ENCODE measurements around the gene WDR7.

The WDR7 gene

GRCh38 chr18:57029761-57030160, 378.6 kb downstream of the WDR7 start:
- no peak overlapping the region for H2BK120ac ChIP-seq (ENCODE audit: low read depth, low read length)
- H4K8ac ChIP-seq (ENCODE audit: low read depth, low read length), result no peak overlapping the region
- H3K79me1 ChIP-seq (ENCODE audit: low read depth, low read length), result no peaks in the 10 kb centered on the region
- no peak overlapping the region for H2BK12ac ChIP-seq (ENCODE audit: low read length)
- H3K4me1 ChIP-seq (ENCODE audit: control insufficient read depth in 2 of 2, insufficient read depth in 1 of 2, low read depth in 1 of 2, low read length in 2 of 2), result no peaks in the 10 kb centered on the region
- no peak overlapping the region for H2BK15ac ChIP-seq (ENCODE audit: low read length)
- no CpG with 5 or more reads among the region's 5 CpGs for WGBS, 2 donors (ENCODE audit: extremely low coverage in 2 of 2, insufficient read length in 2 of 2, insufficient replicate concordance in 1 of 2)
- H3K4me3 ChIP-seq (ENCODE audit: low read length in 2 of 2), result no peak overlapping the region
- no peak for DNase-seq (ENCODE audit: low spot score)
- no peak overlapping the region for H2AK5ac ChIP-seq (ENCODE audit: low read depth, low read length)
- no peak overlapping the region for H3K4me2 ChIP-seq (ENCODE audit: insufficient read depth, low read length, poor library complexity, severe bottlenecking)
- H4K91ac ChIP-seq (ENCODE audit: low read depth, low read length, poor library complexity), result no peak overlapping the region
- H2AFZ ChIP-seq (ENCODE audit: low read length), result no peak overlapping the region
- no peak overlapping the region for H3K14ac ChIP-seq (ENCODE audit: low read length)
- H3K9me3 ChIP-seq (replicated peaks in 1 of 2; ENCODE audit: control insufficient read depth in 2 of 2, insufficient read depth in 1 of 2, low read depth in 1 of 2, low read length in 2 of 2), result no peaks in the 10 kb centered on the region
- H2BK5ac ChIP-seq (ENCODE audit: low read length), result no peak overlapping the region
- no peak overlapping the region for H3K27ac ChIP-seq (replicated peaks; ENCODE audit: low read length)
- H3K4ac ChIP-seq (ENCODE audit: low read length), result no peak overlapping the region
- no peak overlapping the region for H3K18ac ChIP-seq (ENCODE audit: low read length)
- no peak overlapping the region for H3K9ac ChIP-seq (ENCODE audit: low read depth, low read length, poor library complexity)
- no peak overlapping the region for H3K23ac ChIP-seq (ENCODE audit: low read depth, low read length, poor library complexity)
- H3K36me3 ChIP-seq (replicated peaks in 1 of 2; ENCODE audit: control insufficient read depth in 2 of 2, insufficient read depth in 2 of 2, low read length in 2 of 2), result no peaks in the 10 kb centered on the region
- no peaks in the 10 kb centered on the region for H3K27me3 ChIP-seq (ENCODE audit: control insufficient read depth in 3 of 3, insufficient read depth in 3 of 3, low read depth in 1 of 3, low read length in 3 of 3)

- H2BK12ac ChIP-seq (ENCODE audit: low read length), result no peak overlapping the region
- no peak overlapping the region for H3K4me3 ChIP-seq (ENCODE audit: low read length in 2 of 2)
- no peak overlapping the region for H3K27ac ChIP-seq (replicated peaks; ENCODE audit: low read length)
- no peak overlapping the region for H3K23ac ChIP-seq (ENCODE audit: low read depth, low read length, poor library complexity)
- H4K8ac ChIP-seq (ENCODE audit: low read depth, low read length), result no peak overlapping the region
- no peaks in the 10 kb centered on the region for H3K4me1 ChIP-seq (ENCODE audit: control insufficient read depth in 2 of 2, insufficient read depth in 1 of 2, low read depth in 1 of 2, low read length in 2 of 2)
- no peaks in the 10 kb centered on the region for H3K79me1 ChIP-seq (ENCODE audit: low read depth, low read length)
- H2AFZ ChIP-seq (ENCODE audit: low read length), result no peak overlapping the region
- no peak overlapping the region for H3K18ac ChIP-seq (ENCODE audit: low read length)
- no peak overlapping the region for H3K9ac ChIP-seq (ENCODE audit: low read depth, low read length, poor library complexity)
- H3K36me3 ChIP-seq (replicated peaks in 1 of 2; ENCODE audit: control insufficient read depth in 2 of 2, insufficient read depth in 2 of 2, low read length in 2 of 2), result no peaks in the 10 kb centered on the region
- no peak for DNase-seq (ENCODE audit: low spot score)
- H2AK5ac ChIP-seq (ENCODE audit: low read depth, low read length), result no peak overlapping the region
- no peak overlapping the region for H3K4me2 ChIP-seq (ENCODE audit: insufficient read depth, low read length, poor library complexity, severe bottlenecking)
- H3K9me3 ChIP-seq (replicated peaks in 1 of 2; ENCODE audit: control insufficient read depth in 2 of 2, insufficient read depth in 1 of 2, low read depth in 1 of 2, low read length in 2 of 2), result no peaks in the 10 kb centered on the region
- no peaks in the 10 kb centered on the region for H3K27me3 ChIP-seq (ENCODE audit: control insufficient read depth in 3 of 3, insufficient read depth in 3 of 3, low read depth in 1 of 3, low read length in 3 of 3)
- no peak overlapping the region for H3K4ac ChIP-seq (ENCODE audit: low read length)
- no peak overlapping the region for H2BK120ac ChIP-seq (ENCODE audit: low read depth, low read length)
- H2BK15ac ChIP-seq (ENCODE audit: low read length), result no peak overlapping the region
- H4K91ac ChIP-seq (ENCODE audit: low read depth, low read length, poor library complexity), result no peak overlapping the region
- H3K14ac ChIP-seq (ENCODE audit: low read length), result no peak overlapping the region
- no peak overlapping the region for H2BK5ac ChIP-seq (ENCODE audit: low read length)
- no CpG with 5 or more reads among the region's 5 CpGs for WGBS, 2 donors (ENCODE audit: extremely low coverage in 2 of 2, insufficient read length in 2 of 2, insufficient replicate concordance in 1 of 2)
These were observed 379.3 kb downstream of the WDR7 start for GRCh38 chr18:57030417-57030816.

- no peak overlapping the region for H2BK15ac ChIP-seq (ENCODE audit: low read length)
- no peak overlapping the region for H3K9ac ChIP-seq (ENCODE audit: low read depth, low read length, poor library complexity)
- no peak overlapping the region for H3K18ac ChIP-seq (ENCODE audit: low read length)
- no peaks in the 10 kb centered on the region for H3K79me1 ChIP-seq (ENCODE audit: low read depth, low read length)
- no peak overlapping the region for H3K23ac ChIP-seq (ENCODE audit: low read depth, low read length, poor library complexity)
- peaks cover 0 to 4% of the 10 kb centered on the region in 2 donors for H3K4me1 ChIP-seq (ENCODE audit: control insufficient read depth in 2 of 2, insufficient read depth in 1 of 2, low read depth in 1 of 2, low read length in 2 of 2)
- H4K8ac ChIP-seq (ENCODE audit: low read depth, low read length), result no peak overlapping the region
- no peaks in the 10 kb centered on the region for H3K36me3 ChIP-seq (replicated peaks in 1 of 2; ENCODE audit: control insufficient read depth in 2 of 2, insufficient read depth in 2 of 2, low read length in 2 of 2)
- H2AK5ac ChIP-seq (ENCODE audit: low read depth, low read length), result no peak overlapping the region
- H3K4me3 ChIP-seq (ENCODE audit: low read length in 2 of 2), result no peak overlapping the region
- H2AFZ ChIP-seq (ENCODE audit: low read length), result no peak overlapping the region
- no peaks in the 10 kb centered on the region for H3K9me3 ChIP-seq (replicated peaks in 1 of 2; ENCODE audit: control insufficient read depth in 2 of 2, insufficient read depth in 1 of 2, low read depth in 1 of 2, low read length in 2 of 2)
- no peak for DNase-seq (ENCODE audit: low spot score)
- H3K4me2 ChIP-seq (ENCODE audit: insufficient read depth, low read length, poor library complexity, severe bottlenecking), result no peak overlapping the region
- no peak overlapping the region for H2BK12ac ChIP-seq (ENCODE audit: low read length)
- H2BK120ac ChIP-seq (ENCODE audit: low read depth, low read length), result no peak overlapping the region
- H3K27me3 ChIP-seq (ENCODE audit: control insufficient read depth in 3 of 3, insufficient read depth in 3 of 3, low read depth in 1 of 3, low read length in 3 of 3), result peaks cover 0 to 3% (median 0%) of the 10 kb centered on the region in 3 experiments
- H2BK5ac ChIP-seq (ENCODE audit: low read length), result no peak overlapping the region
- H3K14ac ChIP-seq (ENCODE audit: low read length), result no peak overlapping the region
- no peak overlapping the region for H3K4ac ChIP-seq (ENCODE audit: low read length)
- H3K27ac ChIP-seq (replicated peaks; ENCODE audit: low read length), result no peak overlapping the region
- no CpG with 5 or more reads among the region's 2 CpGs for WGBS, 2 donors (ENCODE audit: extremely low coverage in 2 of 2, insufficient read length in 2 of 2, insufficient replicate concordance in 1 of 2)
- H4K91ac ChIP-seq (ENCODE audit: low read depth, low read length, poor library complexity), result no peak overlapping the region
These were observed 384.4 kb downstream of the WDR7 start for GRCh38 chr18:57035590-57035989.

- Histone ChIP-seq H3K9ac (ENCODE audit: low read depth, low read length, poor library complexity) (no peak overlapping the region), H2BK12ac (ENCODE audit: low read length) (no peak overlapping the region), H2BK15ac (ENCODE audit: low read length) (no peak overlapping the region), H2AK5ac (ENCODE audit: low read depth, low read length) (no peak overlapping the region), H3K4ac (ENCODE audit: low read length) (no peak overlapping the region), H2BK120ac (ENCODE audit: low read depth, low read length) (no peak overlapping the region), H3K18ac (ENCODE audit: low read length) (no peak overlapping the region), H3K4me2 (ENCODE audit: insufficient read depth, low read length, poor library complexity, severe bottlenecking) (no peak overlapping the region), H3K27ac (replicated peaks; ENCODE audit: low read length) (no peak overlapping the region), H3K4me1 (ENCODE audit: control insufficient read depth in 2 of 2, insufficient read depth in 1 of 2, low read depth in 1 of 2, low read length in 2 of 2) (peaks cover 0 to 4% of the 10 kb centered on the region in 2 donors), H3K23ac (ENCODE audit: low read depth, low read length, poor library complexity) (no peak overlapping the region), H3K14ac (ENCODE audit: low read length) (peak overlapping the region; percentile 3), H4K8ac (ENCODE audit: low read depth, low read length) (no peak overlapping the region), H3K27me3 (ENCODE audit: control insufficient read depth in 3 of 3, insufficient read depth in 3 of 3, low read depth in 1 of 3, low read length in 3 of 3) (peaks cover 0 to 6% (median 0%) of the 10 kb centered on the region in 3 experiments), H2BK5ac (ENCODE audit: low read length) (no peak overlapping the region), H3K4me3 (ENCODE audit: low read length in 2 of 2) (no peak overlapping the region), H4K91ac (ENCODE audit: low read depth, low read length, poor library complexity) (no peak overlapping the region), H3K36me3 (replicated peaks in 1 of 2; ENCODE audit: control insufficient read depth in 2 of 2, insufficient read depth in 2 of 2, low read length in 2 of 2) (no peaks in the 10 kb centered on the region), H3K9me3 (replicated peaks in 1 of 2; ENCODE audit: control insufficient read depth in 2 of 2, insufficient read depth in 1 of 2, low read depth in 1 of 2, low read length in 2 of 2) (no peaks in the 10 kb centered on the region), H2AFZ (ENCODE audit: low read length) (no peak overlapping the region), H3K79me1 (ENCODE audit: low read depth, low read length) (no peaks in the 10 kb centered on the region)
- no CpG with 5 or more reads among the region's 6 CpGs for WGBS, 2 donors (ENCODE audit: extremely low coverage in 2 of 2, insufficient read length in 2 of 2, insufficient replicate concordance in 1 of 2)
- DNase-seq (ENCODE audit: low spot score), result no peak
These were observed 387.2 kb downstream of the WDR7 start for GRCh38 chr18:57038395-57038794.

All from neuronal stem cell (in vitro differentiated cells).